PC-9 (cell line): ENCODE data around the gene SLC38A1. TPM values are rescaled to one million over a fixed set of nuclear protein-coding genes. Genes with fewer than 3 reads are reported as not detected.
A peak's percentile ranks its signal among the peaks of the same experiment; 100 is the strongest.

Experiments used
- BruUV-seq: library from RNA; stranded (reverse); fragments of 400-500 nt; replicated peaks from 2 replicates; lab custom pipeline; 2021; lab: Mats Ljungman, UMichigan
- CTCF ChIA-PET: fragments of 300-600 bp; sonication (Branson Sonifier 250); formaldehyde crosslinking; loops from one replicate; lab custom pipeline; 2022; ENCODE audit warnings: antibody characterized with exemption; lab: Charles Lee
- POLR2A ChIA-PET: fragments of 300-600 bp; sonication (Branson Sonifier 250); formaldehyde crosslinking; loops from one replicate; lab custom pipeline; 2022; ENCODE audit warnings: antibody characterized with exemption; ENCODE audit not compliant: unreplicated experiment; lab: Charles Lee
- DNase-seq, 2 experiments: peaks; one replicate each; pipeline versions ENCODE4 v3.0.0 to v3.0.0-alpha.2; 2015 to 2022; ENCODE audit warnings: mixed read lengths in 1 of 2
- H2AFZ ChIP-seq: fragments of 200-600 bp; sonication (generic); 2 replicates; pipeline ENCODE4 v1.8.1; 2017; ENCODE audit warnings: antibody characterized with exemption
- H3F3A ChIP-seq: fragments of 200-600 bp; sonication (generic); 2 replicates; pipeline ENCODE4 v1.8.1; 2017; ENCODE audit warnings: antibody characterized with exemption, mild to moderate bottlenecking, low read depth; ENCODE audit not compliant: insufficient read depth
- H3K27ac ChIP-seq: fragments of 200-600 bp; sonication (generic); 2 replicates; pipeline ENCODE4 v1.6.1; 2016; ENCODE audit warnings: mixed run types
- H3K27me3 ChIP-seq: fragments of 200-600 bp; sonication (generic); 2 replicates; pipeline ENCODE4 v1.6.1; 2016; ENCODE audit warnings: low read depth, mixed run types; ENCODE audit not compliant: insufficient read depth
- H3K36me3 ChIP-seq: fragments of 200-600 bp; sonication (generic); 2 replicates; pipeline ENCODE4 v1.6.1; 2016; ENCODE audit warnings: low read depth, mixed run types
- H3K4me1 ChIP-seq: fragments of 200-600 bp; sonication (generic); replicated peaks from 2 replicates; pipeline ENCODE4 v1.6.1; 2016; ENCODE audit warnings: mixed run types; ENCODE audit not compliant: insufficient read depth
- H3K4me2 ChIP-seq: fragments of 200-600 bp; sonication (generic); 2 replicates; pipeline ENCODE4 v1.6.1; 2017; ENCODE audit warnings: mixed run types
- H3K4me3 ChIP-seq: fragments of 200-600 bp; sonication (generic); 2 replicates; pipeline ENCODE4 v1.6.1; 2016; ENCODE audit warnings: mixed run types
- H3K79me2 ChIP-seq: fragments of 200-600 bp; sonication (generic); 2 replicates; pipeline ENCODE4 v1.6.1; 2017; ENCODE audit warnings: low read depth, mixed run types
- H3K9me2 ChIP-seq: fragments of 200-600 bp; sonication (generic); 2 replicates; pipeline ENCODE4 v1.8.1; 2017; ENCODE audit warnings: mild to moderate bottlenecking; ENCODE audit not compliant: insufficient read depth
- H3K9me3 ChIP-seq: fragments of 200-600 bp; sonication (generic); 2 replicates; pipeline ENCODE4 v1.8.1; 2016; ENCODE audit warnings: low read depth; ENCODE audit not compliant: insufficient read depth
- H4K20me1 ChIP-seq: fragments of 200-600 bp; sonication (generic); 2 replicates; pipeline ENCODE4 v1.8.1; 2017; ENCODE audit not compliant: insufficient read depth
- EZH2 ChIP-seq: fragments of 200-600 bp; sonication (generic); IDR thresholded peaks from 2 replicates; pipeline ENCODE4 v1.8.0; 2017; ENCODE audit warnings: antibody characterized with exemption, low read depth
- intact Hi-C: fragments of 100-400 bp; cut with micrococcal nuclease; formaldehyde crosslinking; loops from one replicate; pipeline ENCODE4 v1.10.0; 2022; ENCODE audit not compliant: unreplicated experiment
- total RNA-seq: library from RNA; stranded (reverse); gene quantifications from 2 replicates; pipeline ENCODE4 v1.2.3, GENCODE V29; 2021
- TF ChIP-seq, protein P1 (sequence below): fragments of 200-600 bp; sonication (generic); conservative IDR thresholded peaks from 2 replicates; pipeline ENCODE4 v1.6.1; 2017; ENCODE audit warnings: mixed run types, antibody characterized with exemption, mild to moderate bottlenecking, moderate library complexity

Gene SLC38A1
- total RNA-seq, 1 experiment from 2014 or later, result 131 TPM

DNA sequence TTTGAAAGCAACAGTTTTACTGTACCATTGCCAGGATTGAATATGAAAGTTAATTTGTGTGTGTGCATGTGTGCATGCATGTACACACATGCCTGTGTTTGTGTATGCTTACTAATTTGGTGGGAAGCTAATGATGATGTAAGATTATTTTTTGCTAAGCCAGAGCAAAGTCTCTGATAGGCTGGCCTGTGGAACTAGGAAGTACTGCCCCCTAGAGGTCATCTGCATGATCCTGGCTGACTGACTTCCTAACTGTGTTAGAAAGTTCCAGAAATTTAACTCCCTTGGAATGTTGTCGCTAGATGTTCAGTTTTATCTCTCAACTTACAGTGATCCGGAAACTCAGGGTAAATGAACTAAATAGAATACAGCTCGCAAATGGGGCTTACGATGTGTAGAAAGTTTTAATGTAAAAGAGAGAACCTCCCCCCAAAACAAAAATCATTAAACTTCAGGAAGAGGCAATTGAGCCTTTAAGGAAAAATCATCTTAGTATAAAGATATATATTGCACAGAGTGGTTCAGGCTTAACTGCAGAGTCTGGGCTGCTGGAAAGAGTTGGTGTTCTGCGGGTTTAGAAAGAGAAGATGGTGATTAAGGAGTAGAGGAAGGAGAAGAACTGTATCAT is 34.3 kb upstream of the SLC38A1 start:
- CTCF ChIA-PET, result interaction anchor here (0.6 kb wide), 1 partner anchor 948 kb away, joined by 8 read pairs; no protein-coding TSS in a partner anchor
- no TSS peak for BruUV-seq
- Histone ChIP-seq H3F3A (no peaks in the 10 kb centered on the region), H3K9me2 (no peaks in the 10 kb centered on the region), H3K27ac (no peak overlapping the region), H3K4me2 (no peak overlapping the region), H3K4me1 (no peaks in the 10 kb centered on the region), H3K79me2 (no peaks in the 10 kb centered on the region), H4K20me1 (no peaks in the 10 kb centered on the region), H3K27me3 (no peaks in the 10 kb centered on the region), H3K4me3 (no peak overlapping the region), H3K9me3 (no peaks in the 10 kb centered on the region), H3K36me3 (no peaks in the 10 kb centered on the region), H2AFZ (no peak overlapping the region)
- DNase-seq, result no peak
- intact Hi-C loops, result no loop called here
- TF ChIP-seq EZH2, result no peak
- TF ChIP-seq, protein P1, sequence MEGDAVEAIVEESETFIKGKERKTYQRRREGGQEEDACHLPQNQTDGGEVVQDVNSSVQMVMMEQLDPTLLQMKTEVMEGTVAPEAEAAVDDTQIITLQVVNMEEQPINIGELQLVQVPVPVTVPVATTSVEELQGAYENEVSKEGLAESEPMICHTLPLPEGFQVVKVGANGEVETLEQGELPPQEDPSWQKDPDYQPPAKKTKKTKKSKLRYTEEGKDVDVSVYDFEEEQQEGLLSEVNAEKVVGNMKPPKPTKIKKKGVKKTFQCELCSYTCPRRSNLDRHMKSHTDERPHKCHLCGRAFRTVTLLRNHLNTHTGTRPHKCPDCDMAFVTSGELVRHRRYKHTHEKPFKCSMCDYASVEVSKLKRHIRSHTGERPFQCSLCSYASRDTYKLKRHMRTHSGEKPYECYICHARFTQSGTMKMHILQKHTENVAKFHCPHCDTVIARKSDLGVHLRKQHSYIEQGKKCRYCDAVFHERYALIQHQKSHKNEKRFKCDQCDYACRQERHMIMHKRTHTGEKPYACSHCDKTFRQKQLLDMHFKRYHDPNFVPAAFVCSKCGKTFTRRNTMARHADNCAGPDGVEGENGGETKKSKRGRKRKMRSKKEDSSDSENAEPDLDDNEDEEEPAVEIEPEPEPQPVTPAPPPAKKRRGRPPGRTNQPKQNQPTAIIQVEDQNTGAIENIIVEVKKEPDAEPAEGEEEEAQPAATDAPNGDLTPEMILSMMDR, result peak; percentile 66
- POLR2A ChIA-PET, result no interaction called here

DNA sequence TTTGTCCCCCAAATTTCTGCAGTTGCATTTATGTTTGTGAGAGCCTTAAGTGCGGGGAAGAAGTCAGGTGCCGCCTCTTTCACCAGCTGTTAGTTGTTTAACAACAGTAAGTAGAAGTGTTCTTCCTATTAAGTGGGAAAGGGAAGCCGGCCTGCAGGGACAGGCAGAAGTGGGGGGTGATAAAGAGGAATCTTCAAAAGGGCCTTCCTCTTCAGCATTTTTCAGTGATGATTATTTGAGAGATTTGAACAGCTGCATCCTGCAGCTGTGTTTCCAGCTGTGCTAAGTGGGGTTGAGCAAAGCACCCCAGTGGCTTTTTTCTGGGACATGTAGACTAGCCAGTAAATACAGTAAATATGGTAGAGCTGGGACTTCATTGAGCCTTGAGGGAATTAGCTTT is 32.1 kb upstream of the SLC38A1 start:
- Histone ChIP-seq H3K9me2 (no peaks in the 10 kb centered on the region), H3K4me3 (no peak overlapping the region), H3F3A (no peaks in the 10 kb centered on the region), H3K36me3 (no peaks in the 10 kb centered on the region), H3K9me3 (no peaks in the 10 kb centered on the region), H2AFZ (no peak overlapping the region), H3K79me2 (no peaks in the 10 kb centered on the region), H3K4me1 (no peaks in the 10 kb centered on the region), H3K4me2 (no peak overlapping the region), H3K27me3 (no peaks in the 10 kb centered on the region), H3K27ac (no peak overlapping the region), H4K20me1 (no peaks in the 10 kb centered on the region)
- DNase-seq, result no peak
- ChIA-PET CTCF (no interaction called here), POLR2A (no interaction called here)
- TF ChIP-seq, protein P1, result no peak
- no peak for TF ChIP-seq EZH2
- intact Hi-C loops, result no loop called here
- BruUV-seq, result no TSS peak

DNA sequence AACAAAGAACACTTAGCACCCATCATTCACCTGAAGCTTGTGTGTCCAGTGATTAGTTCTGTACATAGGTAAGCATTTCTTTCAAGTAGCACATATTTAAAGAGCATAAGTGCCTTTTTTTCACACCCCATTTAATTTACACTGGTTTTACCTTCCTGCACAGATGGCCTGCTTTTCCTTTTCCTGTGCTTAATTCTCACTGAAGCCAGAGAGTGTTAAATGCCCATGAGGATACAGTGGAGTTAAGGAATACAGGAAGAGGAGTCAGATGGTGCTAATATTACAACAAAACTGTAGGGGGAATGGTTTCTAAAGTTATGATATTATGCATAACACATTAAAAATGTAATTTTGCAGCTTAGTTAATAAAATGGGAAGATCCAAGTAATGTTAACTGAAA is 31.0 kb upstream of the SLC38A1 start:
- H3F3A ChIP-seq, result no peaks in the 10 kb centered on the region
- intact Hi-C loops, result no loop called here
- no peaks in the 10 kb centered on the region for H3K36me3 ChIP-seq
- H3K9me2 ChIP-seq, result no peaks in the 10 kb centered on the region
- ChIA-PET POLR2A (no interaction called here), CTCF (no interaction called here)
- no peaks in the 10 kb centered on the region for H3K79me2 ChIP-seq
- BruUV-seq, result no TSS peak
- H4K20me1 ChIP-seq, result no peaks in the 10 kb centered on the region
- no peak overlapping the region for H3K4me2 ChIP-seq
- no peaks in the 10 kb centered on the region for H3K9me3 ChIP-seq
- no peaks in the 10 kb centered on the region for H3K27me3 ChIP-seq
- H3K27ac ChIP-seq, result no peak overlapping the region
- TF ChIP-seq EZH2, result no peak
- TF ChIP-seq, protein P1, result no peak
- H3K4me3 ChIP-seq, result no peak overlapping the region
- no peak for DNase-seq
- H3K4me1 ChIP-seq, result no peaks in the 10 kb centered on the region
- H2AFZ ChIP-seq, result no peak overlapping the region
